Neural progenitor cell (in vitro differentiated cells): ENCODE measurements around the gene PRKCA.

Experiments used
- CTCF ChIP-seq: fragments of 200-600 bp; sonication (generic); IDR thresholded peaks from 2 replicates; pipeline ENCODE4 v1.5.1; 2017; ENCODE audit warnings: antibody characterized with exemption, mild to moderate bottlenecking
- EZH2 ChIP-seq: fragments of 200-600 bp; sonication (generic); IDR thresholded peaks from 2 replicates; pipeline ENCODE4 v1.6.1; 2017; ENCODE audit warnings: antibody characterized with exemption, mild to moderate bottlenecking, moderate library complexity

- TF ChIP-seq EZH2 (no peak), CTCF (no peak)
Measured at GRCh38 chr17:66795486-66795885, 493.1 kb downstream of the PRKCA start.
